ENCODE results near the gene TPK1. TPM values are rescaled to one million over a fixed set of nuclear protein-coding genes. Genes with fewer than 3 reads are reported as not detected.
A peak's percentile ranks its signal among the peaks of the same experiment; 100 is the strongest.
"Not testable (repeated sequence)": the region's sequence is repeated elsewhere in the genome, so short reads cannot be mapped to it uniquely, and the experiment has no call there.

The TPK1 gene
- total RNA-seq, 3 donors from 2014 or later (not counting 1 experiment from before 2014, with no cell fraction given), result 20.9 to 28.6 (median 25.3) TPM

DNA sequence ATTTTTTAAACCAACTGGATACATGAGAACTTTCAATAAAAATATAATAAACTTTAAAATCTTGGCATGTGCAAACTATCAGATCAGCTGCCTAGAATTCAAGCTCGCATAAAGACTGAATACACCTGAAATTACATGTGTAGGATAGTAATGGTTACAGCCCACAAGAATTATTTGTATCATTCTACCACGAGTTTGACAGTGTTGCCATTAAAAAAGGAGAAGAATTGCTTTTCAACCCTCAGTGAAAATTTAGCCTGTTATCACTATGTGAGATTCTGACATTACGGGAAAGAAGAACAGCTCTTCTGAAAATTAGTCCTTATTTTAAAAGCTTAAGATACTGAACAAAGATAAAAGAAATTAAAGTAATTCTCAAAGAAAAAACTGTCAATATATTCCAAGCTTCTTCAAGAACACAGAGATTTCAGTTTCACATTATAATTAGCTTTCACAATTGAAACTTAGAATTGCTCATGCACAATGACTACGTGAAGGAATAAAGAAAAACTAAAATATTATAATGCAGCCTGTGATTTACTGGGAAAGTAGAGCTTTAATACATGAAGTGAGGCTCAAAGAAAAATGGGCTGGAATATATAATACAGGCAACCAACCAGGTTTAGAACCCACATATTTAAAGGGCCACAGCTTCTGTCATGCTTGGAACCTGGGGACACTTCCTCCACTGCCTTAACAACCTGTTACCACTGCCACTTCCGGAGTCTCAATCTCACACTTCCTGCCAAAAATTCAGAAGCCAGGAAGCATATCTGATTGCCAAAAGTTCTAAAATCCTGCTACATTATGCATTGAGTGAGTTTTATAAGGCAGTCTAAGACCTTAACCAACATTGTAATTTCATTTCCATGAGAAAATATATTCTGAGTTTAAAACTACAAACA is 23.2 kb downstream of the TPK1 start:
- Histone ChIP-seq H3K27me3 (ENCODE audit: control insufficient read depth, insufficient read depth, low read length) (no peaks in the 10 kb centered on the region), H3K27ac (ENCODE audit: low read length) (peak overlapping the region; percentile 70), H3K9me3 (ENCODE audit: control insufficient read depth, insufficient read depth, low read length) (no peaks in the 10 kb centered on the region), H3K36me3 (ENCODE audit: control insufficient read depth, insufficient read depth, low read length) (no peaks in the 10 kb centered on the region), H3K4me1 (ENCODE audit: control insufficient read depth, insufficient read depth, low read length) (peaks cover 4% of the 10 kb centered on the region), H3K4me3 (ENCODE audit: low read length) (peak overlapping the region; percentile 16)
- 0% methylated on average over 1 of the region's 5 CpGs for WGBS (ENCODE audit: insufficient coverage)
- DNase-seq (peak in 1 of 2 donors; percentile 80), ATAC-seq (peak; percentile 53 to 81 (median 79))
- intact Hi-C loops (cut with micrococcal nuclease), result loop anchor here (2.0 kb wide), 1 partner anchor 22 kb away; no protein-coding TSS in a partner anchor
- H3K4me1 Mint-ChIP-seq, result peaks cover 27 to 39% of the 10 kb centered on the region in 2 donors
- H3K27ac Mint-ChIP-seq, result peak overlapping the region; percentile 85 to 89
- no peaks in the 10 kb centered on the region for H3K9me3 Mint-ChIP-seq
- no peaks in the 10 kb centered on the region for H3K36me3 Mint-ChIP-seq
- H3K27me3 Mint-ChIP-seq (ENCODE audit: low read depth in 2 of 2), result no peaks in the 10 kb centered on the region
- H3K4me3 Mint-ChIP-seq, result peak overlapping the region; percentile 82
- no peak for TF ChIP-seq CTCF (IDR thresholded peaks at IDR 0.05)

GRCh38 chr7:144805627-144806239 is 30.1 kb downstream of the TPK1 start:
- no peak for ATAC-seq
- intact Hi-C loops (cut with micrococcal nuclease), result no loop called here

DNA sequence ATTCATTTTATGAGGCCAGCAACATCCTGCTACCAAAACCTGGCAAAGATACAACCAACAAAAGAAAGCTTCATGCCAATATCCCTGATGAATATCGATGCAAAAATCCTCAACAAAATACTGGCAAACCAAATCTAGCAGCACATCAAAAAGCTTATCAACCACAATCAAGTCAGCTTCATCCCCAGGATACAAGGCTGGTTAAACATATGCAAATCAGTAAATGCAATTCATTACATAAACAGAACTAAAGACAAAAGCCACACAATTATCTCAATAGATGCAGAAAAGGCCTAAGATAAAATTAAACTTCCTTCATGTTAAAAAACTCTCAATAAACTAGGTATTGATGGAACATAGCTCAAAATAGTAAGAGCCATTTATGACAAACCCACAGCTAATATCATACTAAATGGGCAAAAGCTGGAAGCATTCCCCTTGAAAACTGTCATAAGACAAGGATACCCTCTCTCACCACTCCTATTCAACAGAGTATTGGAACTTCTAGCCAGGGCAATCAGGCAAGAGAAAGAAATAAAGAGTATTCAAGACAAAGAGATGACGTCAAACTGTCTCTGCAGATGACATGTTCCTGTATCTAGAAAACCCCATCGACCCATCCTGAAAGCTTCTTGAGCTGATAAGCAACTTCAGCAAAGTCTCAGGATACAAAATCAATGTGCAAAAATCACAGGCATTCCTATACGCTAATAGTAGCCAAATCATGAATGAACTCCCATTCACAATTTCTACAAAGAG is 35.0 kb downstream of the TPK1 start:
- H3K4me3 ChIP-seq (ENCODE audit: low read length); H3K9me3 ChIP-seq (ENCODE audit: control insufficient read depth, insufficient read depth, low read length); intact Hi-C loops (cut with micrococcal nuclease); H3K9me3 Mint-ChIP-seq; H3K4me1 ChIP-seq (ENCODE audit: control insufficient read depth, insufficient read depth, low read length); H3K27ac Mint-ChIP-seq; ATAC-seq; H3K27me3 ChIP-seq (ENCODE audit: control insufficient read depth, insufficient read depth, low read length); H3K27me3 Mint-ChIP-seq (ENCODE audit: low read depth in 2 of 2); DNase-seq; H3K36me3 ChIP-seq (ENCODE audit: control insufficient read depth, insufficient read depth, low read length); H3K4me3 Mint-ChIP-seq; H3K27ac ChIP-seq (ENCODE audit: low read length): not testable (repeated sequence)
- 84% methylated on average over 4 of the region's 4 CpGs for WGBS (ENCODE audit: insufficient coverage)
- Mint-ChIP-seq H3K4me1 (peaks cover 16 to 19% of the 10 kb centered on the region in 2 donors), H3K36me3 (peaks cover 11% of the 10 kb centered on the region)

More at GRCh38 chr7:144805627-144806239, 30.1 kb downstream of the TPK1 start:
- DNase-seq, result no peak
- peaks cover 2% of the 10 kb centered on the region for H3K36me3 ChIP-seq (ENCODE audit: control insufficient read depth, insufficient read depth, low read length)
- Mint-ChIP-seq H3K9me3 (no peaks in the 10 kb centered on the region), H3K36me3 (no peaks in the 10 kb centered on the region), H3K27me3 (ENCODE audit: low read depth in 2 of 2) (no peaks in the 10 kb centered on the region), H3K4me3 (no peak overlapping the region), H3K27ac (no peak overlapping the region), H3K4me1 (peaks cover 19 to 25% of the 10 kb centered on the region in 2 donors)
- H3K9me3 ChIP-seq (ENCODE audit: control insufficient read depth, insufficient read depth, low read length), result no peaks in the 10 kb centered on the region
- no peak overlapping the region for H3K4me3 ChIP-seq (ENCODE audit: low read length)
- TF ChIP-seq CTCF (IDR thresholded peaks at IDR 0.05), result no peak
- H3K27me3 ChIP-seq (ENCODE audit: control insufficient read depth, insufficient read depth, low read length), result no peaks in the 10 kb centered on the region
- no peaks in the 10 kb centered on the region for H3K4me1 ChIP-seq (ENCODE audit: control insufficient read depth, insufficient read depth, low read length)
- H3K27ac ChIP-seq (ENCODE audit: low read length), result no peak overlapping the region
- WGBS (ENCODE audit: insufficient coverage), result 93% methylated on average over 5 of the region's 5 CpGs
